CD4-positive, alpha-beta T cell (primary cell): ENCODE results near the gene RIPK1. TPM values are rescaled to one million over a fixed set of nuclear protein-coding genes. Genes with fewer than 3 reads are reported as not detected.

ENCODE experiments used
- ATAC-seq: fragments of 200-7000 bp; cut with Tn5 transposase; one replicate; pipeline ENCODE4 v1.10.0; 2022; ENCODE audit warnings: mild to moderate bottlenecking; ENCODE audit not compliant: poor library complexity
- CTCF ChIA-PET: fragments of 350-600 bp; sonication (Branson Sonifier 250); formaldehyde crosslinking; loops from one replicate; lab custom pipeline; 2021; ENCODE audit warnings: antibody characterized with exemption, inconsistent platforms; lab: Charles Lee
- POLR2A ChIA-PET: fragments of 350-600 bp; sonication (Branson Sonifier 250); formaldehyde crosslinking; loops from one replicate; lab custom pipeline; 2021; ENCODE audit warnings: antibody characterized with exemption, inconsistent platforms; lab: Charles Lee
- DNase-seq, 14 experiments: peaks; one replicate each; pipeline ENCODE4 v3.0.0-alpha.2; 2013 to 2020; ENCODE audit warnings: mixed read lengths in 2 of 14
- H3K27ac ChIP-seq, 2 donors: one replicate each; pipeline versions ENCODE4 v1.5.1 to v1.7.0; 2013; ENCODE audit warnings: low read length in 2 of 2, low read depth in 1 of 2, mild to moderate bottlenecking in 1 of 2
- H3K27me3 ChIP-seq, 2 experiments: 1 replicate in 1 of 2; 2 replicates in 1 of 2; pipeline versions ENCODE4 v1.6.1 to v1.7.0; 2013; ENCODE audit warnings: low read length in 2 of 2, control low read depth in 1 of 2, mild to moderate bottlenecking in 1 of 2, moderate library complexity in 1 of 2; ENCODE audit not compliant: insufficient read depth in 2 of 2, control insufficient read depth in 1 of 2
- H3K36me3 ChIP-seq: one replicate; pipeline ENCODE4 v1.6.1; 2013; ENCODE audit warnings: low read length, control low read depth; ENCODE audit not compliant: insufficient read depth
- H3K4me1 ChIP-seq: one replicate; pipeline ENCODE4 v1.6.1; 2013; ENCODE audit warnings: low read length, control low read depth; ENCODE audit not compliant: insufficient read depth
- H3K4me3 ChIP-seq: one replicate; pipeline ENCODE4 v1.5.1; 2013; ENCODE audit warnings: mild to moderate bottlenecking, low read length, moderate library complexity
- H3K9me3 ChIP-seq, 2 experiments: 1 replicate in 1 of 2; 2 replicates in 1 of 2; pipeline versions ENCODE4 v1.6.1 to v1.7.0; 2013; ENCODE audit warnings: low read length in 2 of 2, mild to moderate bottlenecking in 2 of 2, control low read depth in 1 of 2, moderate library complexity in 1 of 2; ENCODE audit not compliant: control insufficient read depth in 1 of 2, insufficient read depth in 1 of 2
- H3K27ac Mint-ChIP-seq: one replicate; pipeline ENCODE4 v1.8.0; 2020; ENCODE audit warnings: mixed read lengths
- H3K27me3 Mint-ChIP-seq: one replicate; pipeline ENCODE4 v1.8.0; 2021; ENCODE audit warnings: mixed read lengths
- H3K36me3 Mint-ChIP-seq: one replicate; pipeline ENCODE4 v1.8.0; 2021; ENCODE audit warnings: low read depth, mixed read lengths
- H3K4me1 Mint-ChIP-seq: one replicate; pipeline ENCODE4 v1.8.0; 2021; ENCODE audit warnings: low read depth, mixed read lengths
- H3K4me3 Mint-ChIP-seq: one replicate; pipeline ENCODE4 v1.8.0; 2020; ENCODE audit warnings: mild to moderate bottlenecking, mixed read lengths
- H3K9me3 Mint-ChIP-seq: one replicate; pipeline ENCODE4 v1.8.0; 2020; ENCODE audit warnings: mixed read lengths
- CTCF ChIP-seq: fragments of 200-600 bp; IDR thresholded peaks from one replicate; pipeline ENCODE4 v1.8.0; 2022; ENCODE audit warnings: antibody characterized with exemption, mild to moderate bottlenecking
- intact Hi-C, 2 experiments: fragments of 100-400 bp; cut with DNase I in 1 of 2; cut with micrococcal nuclease in 1 of 2; formaldehyde crosslinking; loops; one replicate each; pipeline versions ENCODE4 v1.15.1 to v1.9.0; 2023 to 2025; cut with DNase I, micrococcal nuclease
- total RNA-seq, 174 experiments: library from RNA in 2 of 174; stranded (reverse) in 2 of 174; gene quantifications; one replicate each; pipeline ENCODE4 v1.2.3 and lab custom pipeline; 2021 to 2026

RIPK1 gene
- total RNA-seq, 2 experiments from 2014 or later = 17.2 to 17.3 TPM

- Histone ChIP-seq H3K9me3 (no peaks in the 10 kb centered on the region), H3K36me3 (peaks cover 58% of the 10 kb centered on the region), H3K27ac (no peak overlapping the region), H3K27me3 (no peaks in the 10 kb centered on the region), H3K4me3 (no peak overlapping the region), H3K4me1 (peaks cover 6% of the 10 kb centered on the region)
- no peak for ATAC-seq
- no peak overlapping the region for H3K4me3 Mint-ChIP-seq
- TF ChIP-seq CTCF = no peak
- no peak for DNase-seq
- ChIA-PET POLR2A (no interaction called here), CTCF (no interaction called here)
- no peaks in the 10 kb centered on the region for H3K27me3 Mint-ChIP-seq
- H3K4me1 Mint-ChIP-seq = no peaks in the 10 kb centered on the region
- intact Hi-C loops = no loop called here
- H3K27ac Mint-ChIP-seq = no peak overlapping the region
- peaks cover 3% of the 10 kb centered on the region for H3K9me3 Mint-ChIP-seq
- peaks cover 63% of the 10 kb centered on the region for H3K36me3 Mint-ChIP-seq
Observed at GRCh38 chr6:3090013-3090412, 21.7 kb downstream of the RIPK1 start.

GRCh38 chr6:3094815-3095214 lies 26.5 kb downstream of the RIPK1 start:
- CTCF ChIA-PET = no interaction called here
- intact Hi-C loops = no loop called here
- POLR2A ChIA-PET = no interaction called here
- no peak overlapping the region for H3K4me3 ChIP-seq
- H3K36me3 ChIP-seq = peaks cover 52% of the 10 kb centered on the region
- peaks cover 3% of the 10 kb centered on the region for H3K9me3 Mint-ChIP-seq
- H3K4me1 ChIP-seq = no peaks in the 10 kb centered on the region
- H3K9me3 ChIP-seq = no peaks in the 10 kb centered on the region
- H3K27ac ChIP-seq = no peak overlapping the region
- H3K27ac Mint-ChIP-seq = no peak overlapping the region
- H3K27me3 ChIP-seq = no peaks in the 10 kb centered on the region
- H3K4me1 Mint-ChIP-seq = no peaks in the 10 kb centered on the region
- no peak for TF ChIP-seq CTCF
- ATAC-seq = no peak
- no peak overlapping the region for H3K4me3 Mint-ChIP-seq
- DNase-seq = no peak
- no peaks in the 10 kb centered on the region for H3K27me3 Mint-ChIP-seq
- peaks cover 59% of the 10 kb centered on the region for H3K36me3 Mint-ChIP-seq

GRCh38 chr6:3102875-3103274 lies 34.6 kb downstream of the RIPK1 start:
- peaks cover 75% of the 10 kb centered on the region for H3K36me3 ChIP-seq
- ChIA-PET POLR2A (no interaction called here), CTCF (no interaction called here)
- no peak overlapping the region for H3K4me3 ChIP-seq
- no peak for TF ChIP-seq CTCF
- H3K9me3 Mint-ChIP-seq = no peaks in the 10 kb centered on the region
- no peak for DNase-seq
- no peaks in the 10 kb centered on the region for H3K27me3 Mint-ChIP-seq
- no peaks in the 10 kb centered on the region for H3K27me3 ChIP-seq
- H3K9me3 ChIP-seq = no peaks in the 10 kb centered on the region
- intact Hi-C loops = no loop called here
- no peak for ATAC-seq
- H3K27ac ChIP-seq = no peak overlapping the region
- peaks cover 92% of the 10 kb centered on the region for H3K36me3 Mint-ChIP-seq
- no peak overlapping the region for H3K4me3 Mint-ChIP-seq
- no peaks in the 10 kb centered on the region for H3K4me1 ChIP-seq
- peaks cover 4% of the 10 kb centered on the region for H3K4me1 Mint-ChIP-seq
- H3K27ac Mint-ChIP-seq = no peak overlapping the region
